GM12892 (cell line): ENCODE results near the gene PLA2G4F.

Source experiments
- DNase-seq: peaks from one replicate; pipeline ENCODE4 v3.0.0; 2011; ENCODE audit not compliant: insufficient read length
- FAIRE-seq: peaks from 2 replicates; lab custom pipeline; 2011; peaks lifted over from hg19 to GRCh38; lab: Jason Lieb, UNC
- POLR2A ChIP-seq: IDR thresholded peaks from 2 replicates; pipeline ENCODE4 v1.6.1; 2011; ENCODE audit warnings: low read depth, low read length, control low read depth
- POLR2AphosphoS5 ChIP-seq: IDR thresholded peaks from 2 replicates; pipeline ENCODE4 v1.6.1; 2011; ENCODE audit warnings: low read depth, low read length, control low read depth
- TAF1 ChIP-seq: IDR thresholded peaks from 2 replicates; pipeline ENCODE4 v1.6.1; 2011; ENCODE audit warnings: low read depth, mild to moderate bottlenecking, control low read depth, low read length, borderline replicate concordance

The PLA2G4F gene

DNA sequence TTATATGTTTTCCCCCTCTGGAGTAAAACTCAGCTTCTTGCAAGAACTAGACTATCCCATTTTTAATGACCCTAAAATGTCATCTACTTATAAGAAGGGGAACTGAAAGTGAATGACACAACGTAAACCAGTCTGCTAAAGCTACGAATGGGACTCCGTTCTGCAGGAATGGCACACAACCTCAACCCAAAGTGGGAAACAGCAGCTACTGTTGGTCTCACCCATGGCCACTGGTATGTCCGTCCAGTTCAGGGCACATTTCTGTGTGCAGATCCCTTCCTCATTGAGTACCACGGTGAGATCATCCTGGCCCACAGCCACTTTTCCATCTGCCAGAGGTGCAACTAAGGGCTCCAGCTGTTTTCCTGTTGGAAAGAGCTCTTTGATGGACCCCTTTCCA, 27.9 kb upstream of the PLA2G4F start:
- no peak for DNase-seq
- no peak for FAIRE-seq
- TF ChIP-seq TAF1 (no peak), POLR2AphosphoS5 (no peak), POLR2A (no peak)

DNA sequence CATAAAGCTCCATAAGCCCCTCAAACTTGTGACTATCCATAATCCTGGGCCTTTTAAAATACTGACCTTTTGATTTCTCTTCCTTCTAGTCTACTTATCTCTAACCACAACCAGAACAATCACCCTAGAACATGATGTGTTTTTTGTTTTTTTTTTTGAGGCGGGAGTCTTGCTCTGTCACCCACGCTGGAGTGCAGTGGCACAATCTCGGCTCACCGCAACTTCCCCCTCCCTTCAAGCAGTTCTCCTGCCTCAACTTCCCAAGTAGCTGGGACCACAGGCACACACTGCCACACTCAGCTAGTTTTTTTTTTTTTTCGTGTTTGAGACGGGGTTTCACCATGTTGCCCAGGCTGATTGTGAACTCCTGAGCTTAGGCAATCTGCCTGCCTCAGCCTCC, 26.5 kb upstream of the PLA2G4F start:
- no peak for DNase-seq
- no peak for TF ChIP-seq POLR2AphosphoS5
- no peak for TF ChIP-seq TAF1
- TF ChIP-seq POLR2A, result no peak
- no peak for FAIRE-seq

DNA sequence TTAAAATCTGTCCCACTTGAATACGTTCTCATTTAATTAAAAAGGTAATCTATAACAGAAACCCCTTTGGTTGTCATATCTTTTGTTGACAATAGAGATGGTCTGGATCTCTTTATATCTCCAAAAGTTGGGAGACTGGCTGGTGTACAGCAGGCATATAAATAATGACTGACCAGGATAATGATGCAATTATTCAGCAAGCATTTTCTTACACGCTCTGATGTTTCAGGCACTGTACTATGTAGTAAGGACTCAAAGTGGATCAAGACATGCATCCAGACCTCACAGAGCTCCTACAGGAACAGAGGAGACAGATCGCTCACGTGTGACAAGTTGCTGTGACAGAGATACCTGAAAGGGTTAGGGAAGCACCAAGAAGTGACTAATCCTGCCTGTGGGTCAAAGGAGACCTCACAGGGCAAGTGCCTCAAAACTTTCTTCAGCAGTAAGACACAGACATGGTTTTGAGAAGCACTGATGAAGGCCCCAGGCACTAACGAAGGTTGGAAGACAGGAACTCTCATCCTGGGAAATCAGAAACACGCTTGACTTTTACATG, 26.0 kb upstream of the PLA2G4F start:
- DNase-seq (no peak), FAIRE-seq (peak; percentile 48)
- TF ChIP-seq POLR2A, result no peak
- no peak for TF ChIP-seq POLR2AphosphoS5
- TF ChIP-seq TAF1, result no peak

DNA sequence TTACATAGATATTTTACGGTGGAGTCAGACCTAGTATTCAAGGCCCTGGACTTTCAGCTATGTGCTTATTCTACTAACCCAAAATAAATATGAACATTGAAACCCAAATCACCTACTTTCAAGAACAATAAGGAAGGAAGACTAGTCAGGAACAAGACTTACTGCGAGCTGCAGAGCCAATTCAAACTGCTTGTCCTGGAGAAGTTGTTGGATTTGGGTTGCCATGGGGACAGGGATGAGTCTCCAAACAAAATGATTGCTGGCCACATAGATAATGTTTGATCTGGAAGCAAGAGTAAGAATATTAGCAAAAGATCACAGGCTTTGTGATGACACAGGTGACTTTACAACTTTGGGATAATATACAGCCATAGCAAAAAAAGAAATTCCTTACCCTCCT, 21.6 kb upstream of the PLA2G4F start:
- FAIRE-seq (no peak), DNase-seq (no peak)
- no peak for TF ChIP-seq POLR2A

DNA sequence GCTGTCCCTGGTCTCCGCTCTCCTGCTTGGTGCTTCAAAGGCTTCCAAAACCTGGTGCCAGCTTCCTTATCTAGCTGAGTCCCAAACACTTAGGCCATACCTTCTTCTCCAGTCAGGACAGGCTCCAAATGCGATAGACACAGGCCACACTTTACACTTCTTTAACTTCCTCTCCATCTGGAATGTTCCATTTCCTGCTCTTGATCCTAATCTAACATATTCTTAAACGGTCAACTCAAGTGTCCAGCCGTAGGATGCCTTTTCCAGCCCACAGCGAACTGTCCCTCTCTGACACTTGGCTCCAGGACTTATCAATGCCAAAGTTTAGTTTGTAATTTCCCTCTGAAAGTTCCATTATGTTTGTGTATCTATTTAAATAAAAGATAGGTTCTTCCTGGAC, 19.2 kb upstream of the PLA2G4F start:
- FAIRE-seq (no peak), DNase-seq (no peak)
- TF ChIP-seq TAF1, result no peak
- no peak for TF ChIP-seq POLR2A
- TF ChIP-seq POLR2AphosphoS5, result no peak

DNA sequence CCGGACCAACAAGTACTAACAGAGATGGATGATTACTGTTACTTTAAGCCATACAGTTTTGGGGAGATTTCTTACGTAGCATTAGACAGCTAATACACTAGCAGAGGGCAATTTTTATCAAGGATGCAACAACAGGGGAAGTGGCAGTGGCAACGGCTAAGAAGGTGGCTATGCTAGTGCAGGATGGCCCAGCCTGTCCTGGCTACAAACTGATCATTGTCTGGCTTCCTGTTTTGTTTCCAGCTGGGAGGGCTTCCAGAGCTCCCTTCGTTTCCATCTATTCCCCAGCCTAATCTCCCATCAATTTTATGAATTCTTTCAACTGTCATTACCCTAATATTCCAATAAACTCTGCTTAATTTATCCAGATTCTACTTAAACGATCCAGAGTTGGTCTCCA, 16.0 kb upstream of the PLA2G4F start:
- DNase-seq (no peak), FAIRE-seq (no peak)
- TF ChIP-seq TAF1 (no peak), POLR2A (no peak), POLR2AphosphoS5 (no peak)

DNA sequence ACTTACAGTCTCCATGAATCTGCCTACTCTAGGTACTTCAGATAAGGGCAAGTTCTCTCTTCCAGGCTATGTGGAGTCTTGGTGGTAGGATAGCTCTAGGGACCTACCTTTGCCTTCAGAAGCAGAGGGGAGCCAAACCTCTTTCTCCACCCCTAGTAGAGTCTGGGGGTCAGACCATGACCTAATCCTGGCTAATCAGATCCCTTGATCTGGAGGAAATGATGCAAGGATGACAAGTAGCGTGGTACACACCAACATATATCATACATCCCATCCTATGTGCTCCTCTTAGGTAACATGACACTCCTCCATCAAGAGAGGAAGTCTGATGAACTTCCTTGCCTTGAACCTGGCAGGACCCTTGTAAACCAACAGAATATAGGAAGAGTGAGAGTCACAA, 15.4 kb upstream of the PLA2G4F start:
- FAIRE-seq, result no peak

DNA sequence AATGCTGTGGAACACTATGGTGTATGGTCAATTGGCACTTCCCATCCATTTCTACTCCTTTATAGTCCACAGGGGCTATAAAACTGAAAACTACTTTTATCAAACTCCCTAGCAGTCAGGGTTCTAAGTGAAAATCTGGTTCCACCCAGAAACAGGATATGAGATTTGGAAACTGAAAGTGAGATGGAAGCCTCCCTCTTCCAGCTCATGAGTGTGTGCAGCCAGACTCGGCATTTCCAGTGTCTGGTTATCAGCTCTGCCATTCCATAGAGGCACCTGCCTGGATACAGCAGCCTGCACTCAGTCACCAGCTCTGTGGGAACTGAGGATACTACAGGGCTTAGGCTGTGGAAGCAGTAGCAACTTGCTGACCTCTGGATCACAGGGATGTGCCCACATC, 14.7 kb upstream of the PLA2G4F start:
- TF ChIP-seq POLR2A (no peak), POLR2AphosphoS5 (no peak), TAF1 (no peak)
- FAIRE-seq, result peak; percentile 33
- no peak for DNase-seq

More for the DNA sequence above, 15.4 kb upstream of the PLA2G4F start:
- no peak for DNase-seq
- TF ChIP-seq POLR2AphosphoS5 (no peak), TAF1 (no peak), POLR2A (no peak)

DNA sequence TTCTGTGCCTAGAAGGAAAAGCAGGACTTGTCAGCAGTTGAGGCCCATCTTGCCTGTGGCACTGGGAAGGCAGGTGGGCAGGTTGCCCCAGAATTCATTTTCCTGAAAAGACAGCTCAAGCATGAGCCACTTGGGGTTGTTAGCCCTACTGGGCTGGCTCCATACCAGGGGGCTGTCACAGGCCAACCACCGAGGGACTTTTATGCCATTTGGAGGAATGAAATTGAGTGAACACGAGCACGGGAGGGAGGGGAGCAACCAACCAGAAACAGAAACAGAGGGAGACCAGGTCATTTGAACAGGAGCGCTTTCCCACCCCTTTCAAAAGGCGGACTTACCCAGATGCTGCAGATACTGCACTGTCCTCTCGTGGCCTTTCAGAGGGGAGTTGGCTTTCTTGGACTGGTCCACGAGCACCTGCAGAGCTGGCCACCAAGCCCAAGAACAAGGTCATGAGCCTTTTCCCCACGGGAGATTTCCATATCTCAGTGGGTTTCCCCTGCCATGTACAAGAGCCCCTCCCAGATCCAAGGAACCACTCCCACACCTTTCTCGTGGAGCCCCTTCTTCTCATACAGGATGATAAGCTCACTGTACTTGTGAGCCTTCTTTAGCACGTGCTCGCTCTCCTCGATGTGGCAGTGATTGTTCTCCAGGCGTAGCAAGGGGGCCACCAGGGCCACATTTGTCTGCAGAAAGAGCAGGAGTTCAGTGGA, 9.9 kb upstream of the PLA2G4F start:
- TF ChIP-seq POLR2A, result no peak
- no peak for TF ChIP-seq TAF1
- no peak for TF ChIP-seq POLR2AphosphoS5
- DNase-seq (no peak), FAIRE-seq (no peak)

DNA sequence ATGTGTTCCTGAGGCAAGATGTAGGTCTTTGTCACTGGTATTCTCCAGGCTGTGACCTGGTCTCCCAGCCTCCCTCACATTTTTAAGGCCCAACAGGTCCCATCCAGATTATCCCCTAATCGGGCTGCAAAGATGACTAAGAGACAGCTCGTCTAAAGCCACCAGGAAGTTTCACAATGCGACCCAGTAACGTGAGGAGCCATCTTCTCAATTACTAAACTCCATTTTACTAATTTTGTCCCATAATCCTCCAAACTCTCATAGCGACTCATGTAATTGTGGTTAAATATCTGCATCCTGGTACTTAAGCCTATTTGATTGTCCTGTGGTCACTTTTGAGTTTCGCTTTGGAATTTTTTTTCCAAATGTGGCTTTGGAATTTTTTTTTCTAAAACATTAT, 8.7 kb upstream of the PLA2G4F start:
- FAIRE-seq, result no peak
- TF ChIP-seq TAF1, result no peak
- DNase-seq, result no peak

DNA sequence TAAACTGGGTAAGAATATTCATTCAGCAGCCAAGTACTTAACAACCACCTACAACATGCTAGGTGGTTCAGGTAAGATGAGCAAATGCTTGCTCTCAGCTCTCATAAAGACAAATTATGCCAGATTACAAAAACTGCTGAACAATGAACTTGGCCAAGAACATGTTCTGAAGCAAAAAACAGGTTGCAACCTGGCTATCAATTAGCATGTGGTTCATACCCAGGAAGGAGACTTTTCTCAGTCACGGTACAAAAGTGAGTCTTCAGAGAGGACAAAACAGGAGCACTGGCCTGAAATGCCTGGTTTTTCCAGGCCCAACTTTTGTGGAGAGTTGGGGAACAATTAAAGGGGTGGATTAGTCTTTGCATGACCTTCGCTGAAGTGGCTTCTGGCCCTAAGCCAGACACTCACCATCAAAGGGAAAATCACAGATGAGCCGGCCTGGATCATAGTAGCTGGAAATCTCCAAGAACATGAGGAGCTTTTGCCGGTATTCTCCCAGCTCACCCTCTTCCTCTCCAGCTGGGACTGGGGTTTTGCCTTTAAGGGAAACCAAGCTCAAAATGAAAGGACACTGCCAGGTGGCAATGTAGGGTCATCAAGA, 7.6 kb upstream of the PLA2G4F start:
- FAIRE-seq, result no peak
- TF ChIP-seq POLR2A, result no peak
- no peak for TF ChIP-seq TAF1
- no peak for TF ChIP-seq POLR2AphosphoS5
- no peak for DNase-seq

DNA sequence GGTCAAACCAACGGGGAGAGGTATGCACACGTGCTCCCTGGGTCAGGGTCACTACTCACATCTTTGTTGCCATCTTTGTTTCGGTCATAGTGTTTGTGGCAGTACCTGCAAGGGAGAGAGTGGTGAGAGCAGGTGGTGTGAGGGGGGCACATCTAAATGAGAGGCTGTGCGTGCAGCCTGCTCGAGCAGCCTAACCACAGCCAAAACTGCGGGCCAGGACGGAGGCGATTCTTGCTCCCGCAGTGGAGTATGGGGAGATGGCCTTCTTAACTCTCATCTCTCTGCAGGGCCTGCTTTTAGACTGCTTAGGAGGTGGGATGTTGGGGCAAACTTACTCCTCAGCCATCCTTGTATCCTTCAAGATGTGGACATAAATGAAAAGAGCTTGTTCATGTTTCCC, 6.9 kb upstream of the PLA2G4F start:
- DNase-seq, result no peak
- FAIRE-seq, result no peak
- TF ChIP-seq POLR2A (no peak), TAF1 (no peak), POLR2AphosphoS5 (no peak)

DNA sequence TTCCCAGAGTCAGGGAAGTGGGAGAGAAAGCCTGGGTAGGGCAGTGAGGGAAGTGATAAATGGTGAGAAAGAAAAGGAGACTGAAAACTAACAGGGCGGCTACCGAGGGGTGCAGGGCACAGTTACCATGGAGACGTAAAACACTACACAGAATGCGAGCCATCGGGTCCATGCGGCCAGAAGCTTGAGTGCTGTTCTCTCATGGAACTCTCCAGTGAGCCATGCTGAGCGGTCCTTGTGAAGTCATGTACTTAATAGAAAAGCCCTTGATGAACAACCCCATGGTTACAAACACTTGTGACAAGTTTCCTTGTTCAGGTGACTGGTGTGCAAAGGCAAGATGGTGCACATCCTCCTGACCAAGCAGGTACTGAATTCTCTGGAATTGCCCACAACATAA, 3.7 kb upstream of the PLA2G4F start:
- TF ChIP-seq POLR2A (no peak), TAF1 (no peak), POLR2AphosphoS5 (no peak)
- no peak for FAIRE-seq

More for the DNA sequence above, 3.7 kb upstream of the PLA2G4F start:
- DNase-seq, result no peak
